ENCODE measurements around the gene PSPH.
"Not testable (repeated sequence)": the region's sequence is repeated elsewhere in the genome, so short reads cannot be mapped to it uniquely, and the experiment has no call there.

Gene PSPH

GRCh38 chr7:56051339-56052191 is at the start of gene PSPH, which contains the start of gene CCT6A:
PSPH (minus strand) TSS chr7:56051444; CDS start chr7:56021212, 30,232 bp downstream.
CCT6A (plus strand) TSS chr7:56051765; CDS start chr7:56051849, 84 bp downstream.
- peak; percentile 97 for DNase-seq (ENCODE audit: low spot score)

- DNase-seq (ENCODE audit: low spot score) = no peak
Measured at GRCh38 chr7:56099653-56100052, 48.4 kb upstream of the PSPH start.

GRCh38 chr7:56098187-56099008 is 47.2 kb upstream of the PSPH start:
- DNase-seq (ENCODE audit: low spot score) = not testable (repeated sequence)

- no peak for DNase-seq (ENCODE audit: low spot score)
Measured at GRCh38 chr7:56097700-56098099, 46.5 kb upstream of the PSPH start.

DNA sequence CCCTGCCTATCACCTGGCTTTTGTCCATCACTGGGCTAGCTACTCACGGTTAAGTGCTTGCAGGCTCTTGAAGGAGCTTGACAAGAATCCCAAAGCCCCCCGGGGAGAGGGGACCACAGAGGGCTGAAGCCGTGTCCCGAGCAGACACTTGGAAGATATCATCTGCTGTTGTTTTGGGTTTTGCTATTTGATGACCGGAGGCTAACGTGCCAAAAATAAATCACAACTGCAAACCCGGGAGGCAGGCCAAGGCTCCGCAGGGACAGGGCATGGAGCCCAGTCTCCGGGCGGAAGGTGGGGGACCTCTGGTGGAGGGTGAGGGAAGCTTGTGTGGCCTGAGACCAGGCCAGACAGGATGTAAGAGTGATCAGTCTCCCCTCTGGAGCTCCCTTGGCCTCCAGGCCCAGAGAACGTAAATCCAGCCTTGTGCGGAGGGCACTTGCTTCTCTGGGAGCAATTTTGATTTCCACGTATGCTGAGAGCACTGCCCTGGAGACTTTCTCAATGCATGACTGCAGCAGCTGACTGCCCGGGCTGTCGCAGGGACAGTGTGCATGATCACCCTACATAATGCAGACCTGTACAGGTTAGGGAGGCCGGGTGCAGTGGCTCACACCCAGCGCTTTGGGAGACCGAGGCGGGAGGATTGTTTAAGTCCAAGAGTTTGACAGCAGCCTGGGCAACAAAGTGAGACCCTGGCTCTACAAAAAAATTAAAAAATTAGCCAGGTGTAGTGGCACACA is 41.7 kb upstream of the PSPH start, which contains the start of gene PHKG1:
TSS of gene PHKG1 (minus strand) at position 164 of the 743 bp plus-strand sequence. CDS start 4,011 bp downstream, outside the sequence.
- DNase-seq (ENCODE audit: low spot score) = peak; percentile 79

DNA sequence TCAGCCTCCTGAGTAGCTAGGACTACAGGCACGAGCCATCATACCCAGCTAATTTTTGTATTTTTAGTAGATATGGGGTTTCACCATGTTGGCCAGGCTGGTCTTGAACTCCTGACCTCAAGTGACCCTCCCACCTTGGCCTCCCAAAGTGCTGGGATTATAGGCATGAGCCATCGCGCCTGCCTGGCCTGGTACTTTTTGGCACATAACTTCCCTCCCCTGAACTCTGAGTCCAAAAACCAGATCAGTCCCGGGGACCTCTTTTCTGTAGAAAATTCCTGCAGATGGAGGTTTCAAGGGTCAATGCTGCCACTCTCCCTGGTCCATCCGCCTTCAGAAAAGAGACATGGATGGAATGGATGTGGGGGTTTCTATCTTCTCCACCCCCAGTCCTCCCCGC is 41.1 kb upstream of the PSPH start:
- not testable (repeated sequence) for DNase-seq (ENCODE audit: low spot score)

- DNase-seq (ENCODE audit: low spot score) = no peak
Measured at GRCh38 chr7:56091591-56091990, 40.3 kb upstream of the PSPH start.

DNA sequence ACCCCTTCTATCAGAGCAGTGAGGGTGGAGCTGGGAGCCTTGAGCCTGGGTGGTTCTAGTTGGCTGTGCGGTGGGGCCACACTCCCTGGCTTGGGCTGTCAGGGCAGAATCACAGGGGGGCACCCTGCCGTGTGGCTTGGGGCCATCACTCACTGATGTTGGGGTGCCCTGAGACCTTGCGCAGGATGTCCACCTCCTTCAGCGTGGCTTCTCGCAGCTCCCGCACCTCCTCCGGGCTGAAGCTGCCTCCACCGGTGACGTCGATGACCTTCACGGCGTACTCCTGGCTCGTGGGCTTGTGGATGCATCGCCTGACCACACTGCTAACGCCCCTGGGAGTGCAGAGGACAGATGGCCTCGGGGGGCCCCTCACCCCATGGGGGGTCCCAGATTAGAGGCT is 36.2 kb upstream of the PSPH start:
- no peak for DNase-seq (ENCODE audit: low spot score)

- DNase-seq (ENCODE audit: low spot score) = no peak
Measured at GRCh38 chr7:56086761-56087160, 35.5 kb upstream of the PSPH start.

DNA sequence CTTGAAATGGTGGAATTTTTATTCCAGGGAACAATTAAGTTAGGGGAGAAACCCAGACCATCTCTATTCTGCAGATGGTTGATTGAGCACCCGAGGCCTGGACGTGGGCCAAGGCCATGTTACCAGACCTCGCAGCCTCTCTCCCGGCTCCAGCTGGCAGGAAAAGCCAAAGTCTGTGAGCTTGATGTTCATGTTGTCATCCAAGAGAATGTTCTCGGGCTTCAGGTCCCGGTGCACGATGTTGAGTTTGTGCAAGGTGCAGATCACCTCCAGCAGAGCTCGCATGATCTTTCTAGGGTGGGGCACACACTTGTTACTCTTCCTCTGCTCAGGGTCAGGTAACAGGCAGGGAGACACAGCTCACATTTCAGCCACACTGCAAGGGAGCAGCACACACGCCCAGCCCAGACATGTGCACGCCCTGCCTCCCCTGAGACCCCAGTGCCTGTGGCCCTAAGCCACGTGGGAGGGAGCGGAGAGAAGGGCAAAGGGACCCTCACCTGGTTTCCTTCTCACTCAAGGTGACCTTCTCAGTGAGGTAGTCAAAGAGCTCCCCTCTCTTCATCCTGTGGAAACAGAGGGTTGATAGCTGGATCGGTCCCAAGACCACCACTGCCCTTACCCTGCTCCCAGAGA is 32.0 kb upstream of the PSPH start:
- no peak for DNase-seq (ENCODE audit: low spot score)

DNA sequence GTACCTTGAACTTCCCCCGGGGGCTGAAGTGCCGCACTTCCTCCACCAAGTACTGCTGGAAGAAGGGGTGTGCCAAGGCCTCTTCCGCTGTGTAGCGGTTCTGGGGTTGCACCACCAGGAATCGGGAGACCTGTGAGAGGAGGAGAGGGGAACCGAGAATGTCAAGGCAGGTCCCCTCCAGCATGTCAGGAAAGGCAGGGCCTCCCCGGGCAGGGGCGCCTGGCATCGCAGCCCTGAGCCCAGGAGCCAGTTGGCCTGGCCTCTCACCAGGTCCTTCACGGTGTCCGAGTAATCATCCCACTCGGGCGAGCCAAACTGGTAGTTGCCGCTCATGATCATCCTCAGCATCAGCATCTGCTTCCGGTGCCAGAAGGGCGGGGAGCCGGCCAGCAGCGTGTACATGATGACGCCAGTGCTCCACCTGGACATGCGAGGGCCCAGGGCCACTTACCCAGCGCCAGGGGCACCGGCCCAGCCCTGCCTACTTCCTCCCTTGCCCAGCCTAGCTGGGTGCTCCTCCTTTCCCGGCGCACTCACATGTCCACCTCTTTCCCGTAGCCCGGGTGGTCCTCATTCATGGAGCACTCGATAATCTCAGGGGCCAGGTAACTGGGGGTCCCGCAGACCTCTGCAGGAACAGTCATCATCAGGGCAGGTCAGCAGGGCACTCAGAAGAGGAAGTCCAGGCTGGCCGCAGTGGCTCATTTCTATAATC is 30.5 kb upstream of the PSPH start:
- no peak for DNase-seq (ENCODE audit: low spot score)

- DNase-seq (ENCODE audit: low spot score) = not testable (repeated sequence)
Measured at GRCh38 chr7:56080726-56081435, 29.6 kb upstream of the PSPH start.

DNA sequence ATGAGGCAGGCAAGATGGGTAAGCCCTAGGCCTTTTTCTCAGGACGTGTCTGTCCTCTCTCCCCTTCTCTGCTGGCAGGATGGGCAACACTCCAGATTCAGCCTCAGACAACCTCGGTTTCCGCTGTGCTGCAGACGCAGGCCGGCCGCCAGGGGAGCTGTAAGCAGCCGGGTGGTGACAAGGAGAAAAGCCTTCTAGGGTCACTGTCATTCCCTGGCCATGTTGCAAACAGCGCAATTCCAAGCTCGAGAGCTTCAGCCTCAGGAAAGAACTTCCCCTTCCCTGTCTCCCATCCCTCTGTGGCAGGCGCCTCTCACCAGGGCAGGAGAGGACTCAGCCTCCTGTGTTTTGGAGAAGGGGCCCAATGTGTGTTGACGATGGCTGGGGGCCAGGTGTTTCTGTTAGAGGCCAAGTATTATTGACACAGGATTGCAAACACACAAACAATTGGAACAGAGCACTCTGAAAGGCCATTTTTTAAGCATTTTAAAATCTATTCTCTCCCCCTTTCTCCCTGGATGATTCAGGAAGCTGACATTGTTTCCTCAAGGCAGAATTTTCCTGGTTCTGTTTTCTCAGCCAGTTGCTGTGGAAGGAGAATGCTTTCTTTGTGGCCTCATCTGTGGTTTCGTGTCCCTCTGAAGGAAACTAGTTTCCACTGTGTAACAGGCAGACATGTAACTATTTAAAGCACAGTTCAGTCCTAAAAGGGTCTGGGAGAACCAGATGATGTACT is 28.4 kb upstream of the PSPH start:
- no peak for DNase-seq (ENCODE audit: low spot score)

- no peak for DNase-seq (ENCODE audit: low spot score)
Measured at GRCh38 chr7:56078196-56078595, 27.0 kb upstream of the PSPH start.

GRCh38 chr7:56077681-56078080 is 26.4 kb upstream of the PSPH start:
- no peak for DNase-seq (ENCODE audit: low spot score)

- DNase-seq (ENCODE audit: low spot score) = peak; percentile 85
Measured at GRCh38 chr7:56074371-56074791, 23.1 kb upstream of the PSPH start.

DNA sequence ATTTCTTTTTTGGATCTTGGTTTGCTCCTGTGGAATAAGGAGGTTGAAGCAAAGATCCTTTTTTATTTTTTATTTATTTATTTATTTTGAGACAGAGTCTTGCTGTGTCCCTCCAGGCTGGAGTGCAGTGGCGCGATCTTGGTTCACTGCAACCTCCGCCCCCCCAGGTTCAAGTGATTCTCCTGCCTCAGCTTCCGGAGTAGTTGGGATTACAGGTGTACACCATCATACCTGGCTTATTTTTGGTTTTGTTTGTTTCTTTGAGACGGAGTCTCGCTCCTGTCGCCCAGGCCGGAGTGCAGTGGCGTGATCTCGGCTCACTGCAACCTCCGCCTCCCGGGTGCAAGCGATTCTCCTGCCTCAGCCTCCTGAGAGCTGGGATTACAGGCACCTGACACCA is 15.1 kb upstream of the PSPH start:
- DNase-seq (ENCODE audit: low spot score) = not testable (repeated sequence)

DNA sequence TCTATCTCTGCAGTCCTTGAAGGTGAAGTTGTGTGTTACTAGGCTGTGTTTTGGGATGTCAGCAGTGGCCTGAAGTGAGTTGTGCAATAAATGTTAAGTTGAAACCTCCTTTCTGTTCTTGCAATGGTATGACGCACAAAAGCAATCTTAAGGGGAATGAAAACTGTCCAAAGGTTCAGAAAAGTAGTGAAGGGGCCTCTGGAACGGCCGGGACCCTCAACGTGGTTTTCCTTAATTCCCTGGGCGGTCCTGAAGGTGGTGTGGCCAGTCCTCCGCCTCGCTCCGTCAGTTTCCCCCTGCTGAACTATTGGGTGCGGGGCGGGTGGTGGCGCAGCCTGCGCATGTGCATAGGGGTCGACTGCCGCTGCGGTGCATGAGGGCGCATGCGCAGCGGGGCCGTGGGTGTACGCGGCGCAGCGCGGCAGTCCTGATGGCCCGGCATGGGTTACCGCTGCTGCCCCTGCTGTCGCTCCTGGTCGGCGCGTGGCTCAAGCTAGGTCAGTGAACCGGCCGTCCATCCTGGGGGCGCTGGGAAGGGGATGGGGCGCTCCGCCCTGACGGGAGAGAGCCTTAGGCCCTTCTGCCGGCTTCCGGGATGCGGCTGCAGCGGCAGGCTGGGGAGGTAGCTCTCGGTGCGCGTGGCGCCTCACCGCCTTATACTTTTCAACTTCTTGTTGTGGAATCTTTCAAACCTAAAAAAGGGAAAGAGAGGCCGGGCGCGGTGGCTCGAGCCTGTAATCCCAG is 12.8 kb upstream of the PSPH start, which contains the start of gene SUMF2:
TSS of gene SUMF2 (plus strand) at position 405 of the 744 bp plus-strand sequence. CDS start at position 431, 26 bp downstream.
- DNase-seq (ENCODE audit: low spot score) = peak; percentile 98

GRCh38 chr7:56063500-56063881 is 12.2 kb upstream of the PSPH start:
- no peak for DNase-seq (ENCODE audit: low spot score)
